CD4-positive, alpha-beta memory T cell (primary cell): ENCODE results near the gene ABCA10. TPM values are rescaled to one million over a fixed set of nuclear protein-coding genes. Genes with fewer than 3 reads are reported as not detected.

ENCODE experiments used
- CTCF ChIA-PET: fragments of 350-600 bp; sonication (Branson Sonifier 250); formaldehyde crosslinking; loops from one replicate; lab custom pipeline; 2021; ENCODE audit warnings: inconsistent platforms; ENCODE audit not compliant: partially characterized antibody; lab: Charles Lee
- POLR2A ChIA-PET: fragments of 350-600 bp; sonication (Branson Sonifier 250); formaldehyde crosslinking; loops from one replicate; lab custom pipeline; 2021; ENCODE audit not compliant: partially characterized antibody; lab: Charles Lee
- DNase-seq, 5 donors: peaks; one replicate each; pipeline versions ENCODE4 v3.0.0 to v3.0.0-alpha.2; 2020 to 2022; ENCODE audit warnings: mixed read lengths in 1 of 5
- H3K27ac ChIP-seq: one replicate; pipeline ENCODE4 v1.7.0; 2013; ENCODE audit warnings: low read depth, low read length
- H3K27me3 ChIP-seq: 2 replicates; pipeline ENCODE4 v1.7.0; 2013; ENCODE audit warnings: mild to moderate bottlenecking, low read length, moderate library complexity; ENCODE audit not compliant: insufficient read depth
- H3K36me3 ChIP-seq: 2 replicates; pipeline ENCODE4 v1.7.0; 2013; ENCODE audit warnings: mild to moderate bottlenecking, low read length, moderate library complexity; ENCODE audit not compliant: insufficient read depth
- H3K4me1 ChIP-seq: 2 replicates; pipeline ENCODE4 v1.7.0; 2013; ENCODE audit warnings: mild to moderate bottlenecking, low read length, moderate library complexity; ENCODE audit not compliant: insufficient read depth
- H3K4me3 ChIP-seq, 2 donors: one replicate each; pipeline ENCODE4 v1.7.0; 2013; ENCODE audit warnings: low read length in 2 of 2, mild to moderate bottlenecking in 1 of 2
- H3K9me3 ChIP-seq, 2 donors: one replicate each; pipeline ENCODE4 v1.7.0; 2013; ENCODE audit warnings: low read length in 2 of 2, control low read depth in 1 of 2; ENCODE audit not compliant: control insufficient read depth in 1 of 2
- H3K27ac Mint-ChIP-seq, 7 donors: one replicate each; pipeline ENCODE4 v1.8.0; 2020 to 2021; ENCODE audit warnings: mixed read lengths in 7 of 7, mild to moderate bottlenecking in 6 of 7, inconsistent platforms in 3 of 7, moderate library complexity in 3 of 7
- H3K27me3 Mint-ChIP-seq, 2 donors: one replicate each; pipeline ENCODE4 v1.8.0; 2020 to 2021; ENCODE audit warnings: mixed read lengths in 2 of 2
- H3K36me3 Mint-ChIP-seq, 2 donors: one replicate each; pipeline ENCODE4 v1.8.0; 2020 to 2021; ENCODE audit warnings: mixed read lengths in 2 of 2, inconsistent platforms in 1 of 2, mild to moderate bottlenecking in 1 of 2
- H3K4me1 Mint-ChIP-seq, 4 donors: one replicate each; pipeline ENCODE4 v1.8.0; 2020 to 2021; ENCODE audit warnings: mixed read lengths in 4 of 4, mild to moderate bottlenecking in 1 of 4
- H3K4me3 Mint-ChIP-seq, 8 donors: one replicate each; pipeline ENCODE4 v1.8.0; 2020 to 2021; ENCODE audit warnings: mixed read lengths in 8 of 8, mild to moderate bottlenecking in 7 of 8, moderate library complexity in 6 of 8, inconsistent platforms in 3 of 8
- H3K9me3 Mint-ChIP-seq, 8 donors: one replicate each; pipeline ENCODE4 v1.8.0; 2020 to 2021; ENCODE audit warnings: mixed read lengths in 8 of 8, mild to moderate bottlenecking in 5 of 8, inconsistent platforms in 3 of 8, moderate library complexity in 1 of 8
- intact Hi-C: fragments of 100-400 bp; cut with micrococcal nuclease; formaldehyde crosslinking; loops from one replicate; pipeline ENCODE4 v1.15.1; 2023
- polyA plus RNA-seq, 2 donors: library from polyadenylated mRNA; unstranded; fragments of 300-500 nt; fragmentation: Illumina TruSeq; gene quantifications; one replicate each; pipeline ENCODE4 v1.2.3, GENCODE V29; 2021
- total RNA-seq, 2 experiments: library from RNA; stranded (reverse); gene quantifications; one replicate each; pipeline ENCODE4 v1.2.3, GENCODE V29; 2021

ABCA10 gene
- total and polyA plus RNA-seq, 4 experiments from 2014 or later, result 2.1 to 4.6 TPM; not detected in 2

DNA sequence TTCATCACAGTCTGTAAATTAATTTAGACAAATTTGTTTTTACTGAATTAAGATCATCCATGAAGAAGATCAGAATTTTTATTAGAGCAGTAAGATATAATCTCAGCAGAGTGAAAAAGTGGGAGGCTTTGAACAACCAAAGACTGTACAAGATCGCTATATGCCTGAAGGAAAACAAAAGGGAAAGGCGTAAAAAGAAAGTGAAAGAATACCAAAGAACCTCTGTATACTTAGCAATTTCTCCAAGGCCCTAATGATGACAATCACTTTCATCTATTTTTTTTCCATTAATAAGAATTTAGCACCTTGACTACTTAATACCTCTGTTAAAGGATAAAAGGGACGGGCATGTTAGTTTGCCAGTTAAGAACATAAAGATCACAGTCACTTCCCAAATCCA is 38.6 kb upstream of the ABCA10 start:
- Histone ChIP-seq H3K27ac (no peak overlapping the region), H3K36me3 (no peaks in the 10 kb centered on the region), H3K9me3 (no peaks in the 10 kb centered on the region), H3K27me3 (no peaks in the 10 kb centered on the region), H3K4me3 (no peak overlapping the region), H3K4me1 (no peaks in the 10 kb centered on the region)
- Mint-ChIP-seq H3K27me3 (no peaks in the 10 kb centered on the region), H3K4me3 (no peak overlapping the region), H3K36me3 (peaks cover 24 to 30% of the 10 kb centered on the region in 2 donors), H3K4me1 (no peaks in the 10 kb centered on the region), H3K9me3 (peaks cover 0 to 4% (median 0%) of the 10 kb centered on the region in 8 donors), H3K27ac (no peak overlapping the region)
- POLR2A ChIA-PET, result no interaction called here
- CTCF ChIA-PET, result no interaction called here
- DNase-seq, result no peak
- intact Hi-C loops, result no loop called here

DNA sequence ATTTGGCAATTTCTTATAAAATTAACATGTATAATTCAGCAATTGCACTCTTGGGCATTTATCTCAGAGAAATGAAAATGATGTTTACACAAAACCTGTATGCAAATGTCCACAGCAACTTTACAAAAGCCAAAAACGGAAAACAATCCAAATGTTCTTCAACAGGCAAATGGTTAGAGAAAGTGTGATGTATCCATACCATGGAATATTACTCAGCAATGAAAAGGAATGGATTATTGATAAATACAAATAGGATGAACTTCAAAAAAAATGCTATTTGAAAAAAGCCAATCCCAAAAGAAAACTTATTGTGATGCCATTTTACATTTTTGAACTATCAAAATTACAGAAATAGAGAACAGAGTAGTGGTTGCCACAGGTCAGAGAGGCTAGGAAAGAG is 37.2 kb upstream of the ABCA10 start:
- no peaks in the 10 kb centered on the region for H3K27me3 ChIP-seq

DNA sequence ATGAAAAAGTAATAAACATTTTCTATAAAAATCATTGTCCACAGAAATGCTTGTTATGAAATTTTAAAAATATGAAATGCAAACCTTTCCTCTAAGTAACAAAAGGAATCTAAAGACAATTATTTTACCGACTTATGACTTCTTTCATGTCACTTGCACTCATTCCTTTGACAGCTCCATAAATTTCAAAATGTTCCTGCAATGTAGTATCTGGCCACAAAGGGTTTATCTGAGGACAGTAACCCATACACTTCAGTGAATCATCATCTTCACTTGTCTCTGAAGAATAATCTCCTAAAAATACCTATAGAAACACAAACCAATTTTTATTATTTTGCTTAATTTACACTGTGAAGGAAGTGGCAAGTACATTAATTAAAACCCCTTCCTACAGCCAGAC is 25.6 kb upstream of the ABCA10 start:
- H3K4me3 ChIP-seq, result no peak overlapping the region
- DNase-seq, result no peak
- no peaks in the 10 kb centered on the region for H3K27me3 ChIP-seq
- H3K4me1 Mint-ChIP-seq, result peaks cover 0 to 1% (median 0%) of the 10 kb centered on the region in 4 donors
- H3K27me3 Mint-ChIP-seq, result no peaks in the 10 kb centered on the region
- no peak overlapping the region for H3K27ac Mint-ChIP-seq
- H3K9me3 ChIP-seq, result no peaks in the 10 kb centered on the region
- H3K27ac ChIP-seq, result no peak overlapping the region
- peaks cover 10% of the 10 kb centered on the region for H3K36me3 ChIP-seq
- H3K9me3 Mint-ChIP-seq, result no peaks in the 10 kb centered on the region
- no peaks in the 10 kb centered on the region for H3K4me1 ChIP-seq
- ChIA-PET POLR2A (no interaction called here), CTCF (interaction anchor here (1.0 kb wide), 1 partner anchor 482 kb away, joined by 4 read pairs; no protein-coding TSS in a partner anchor)
- no peak overlapping the region for H3K4me3 Mint-ChIP-seq
- peaks cover 28 to 31% of the 10 kb centered on the region in 2 donors for H3K36me3 Mint-ChIP-seq
- intact Hi-C loops, result no loop called here

More for the DNA sequence above, 37.2 kb upstream of the ABCA10 start:
- ChIA-PET CTCF (no interaction called here), POLR2A (no interaction called here)
- no peak overlapping the region for H3K4me3 Mint-ChIP-seq
- Histone ChIP-seq H3K4me1 (no peaks in the 10 kb centered on the region), H3K4me3 (no peak overlapping the region), H3K9me3 (no peaks in the 10 kb centered on the region), H3K36me3 (no peaks in the 10 kb centered on the region), H3K27ac (no peak overlapping the region)
- no peaks in the 10 kb centered on the region for H3K27me3 Mint-ChIP-seq
- DNase-seq, result no peak
- intact Hi-C loops, result no loop called here
- H3K36me3 Mint-ChIP-seq, result peaks cover 24 to 30% of the 10 kb centered on the region in 2 donors
- no peak overlapping the region for H3K27ac Mint-ChIP-seq
- no peaks in the 10 kb centered on the region for H3K4me1 Mint-ChIP-seq
- H3K9me3 Mint-ChIP-seq, result peaks cover 0 to 4% (median 0%) of the 10 kb centered on the region in 8 donors

DNA sequence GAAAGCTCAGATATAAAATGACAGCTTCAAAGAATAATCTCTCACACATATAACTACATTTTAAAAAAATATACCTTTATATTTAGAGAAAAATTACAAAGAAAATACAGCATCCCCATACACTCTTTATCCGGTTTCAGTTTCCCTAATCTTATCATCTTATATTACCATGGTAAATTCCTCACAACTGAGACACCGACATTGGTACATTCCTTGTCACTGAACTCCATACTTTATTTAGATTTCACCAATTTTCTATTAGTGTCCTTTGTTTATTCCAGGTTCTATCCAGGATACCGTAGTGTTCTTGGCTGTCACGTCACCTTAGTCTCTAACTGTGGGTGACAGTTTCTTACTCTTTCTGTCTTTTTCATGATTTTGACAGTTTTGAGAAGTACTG is 22.0 kb upstream of the ABCA10 start:
- no peak overlapping the region for H3K4me3 ChIP-seq
- no peak overlapping the region for H3K4me3 Mint-ChIP-seq
- no peaks in the 10 kb centered on the region for H3K9me3 ChIP-seq
- ChIA-PET POLR2A (no interaction called here), CTCF (interaction anchor here (1.3 kb wide), 1 partner anchor 144 kb away, joined by 3 read pairs; no protein-coding TSS in a partner anchor)
- no peak overlapping the region for H3K27ac Mint-ChIP-seq
- no peaks in the 10 kb centered on the region for H3K9me3 Mint-ChIP-seq
- intact Hi-C loops, result no loop called here
- no peaks in the 10 kb centered on the region for H3K4me1 Mint-ChIP-seq
- no peak for DNase-seq
- peaks cover 14 to 35% of the 10 kb centered on the region in 2 donors for H3K36me3 Mint-ChIP-seq
- H3K4me1 ChIP-seq, result no peaks in the 10 kb centered on the region
- no peaks in the 10 kb centered on the region for H3K27me3 ChIP-seq
- H3K36me3 ChIP-seq, result peaks cover 10% of the 10 kb centered on the region
- H3K27me3 Mint-ChIP-seq, result no peaks in the 10 kb centered on the region
- H3K27ac ChIP-seq, result no peak overlapping the region

DNA sequence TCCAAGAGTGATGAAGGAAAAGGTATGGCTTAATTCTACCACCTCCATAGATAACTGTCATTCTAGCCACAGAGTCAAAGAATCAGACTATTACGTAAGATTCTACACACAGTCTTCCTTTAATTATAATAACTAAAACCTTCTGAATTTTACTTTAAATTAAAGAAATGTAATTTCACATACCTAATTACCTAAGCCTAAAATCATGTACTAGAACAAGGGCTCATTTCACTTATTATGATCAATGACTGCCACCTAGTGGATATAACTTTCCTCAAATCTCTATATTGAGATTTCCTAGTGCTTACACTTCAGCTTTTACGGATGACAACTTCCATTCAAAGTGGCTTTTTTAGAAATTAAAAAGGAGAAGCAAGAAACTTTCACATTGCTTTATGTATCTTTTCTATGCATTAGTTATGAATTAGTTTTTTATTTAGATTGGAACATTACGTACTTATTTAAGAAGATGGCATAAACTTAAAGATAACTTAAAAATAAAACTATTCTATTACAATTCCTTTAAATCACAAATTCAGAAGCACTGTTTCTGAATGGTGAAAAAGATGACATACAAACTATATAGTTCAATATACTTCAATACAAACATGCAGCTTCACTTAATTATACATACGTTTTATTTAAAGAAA is 18.2 kb upstream of the ABCA10 start:
- no peaks in the 10 kb centered on the region for H3K9me3 Mint-ChIP-seq
- no peaks in the 10 kb centered on the region for H3K27me3 Mint-ChIP-seq
- intact Hi-C loops, result loop anchor here (10.0 kb wide), 1 partner anchor 712 kb away; no protein-coding TSS in a partner anchor
- no peaks in the 10 kb centered on the region for H3K36me3 ChIP-seq
- no peaks in the 10 kb centered on the region for H3K9me3 ChIP-seq
- no peak overlapping the region for H3K4me3 Mint-ChIP-seq
- ChIA-PET CTCF (interaction anchor here (0.7 to 5.0 kb wide), 5 partner anchors 9 to 483 kb away, joined by 3 to 37 read pairs (median 4); no protein-coding TSS in a partner anchor), POLR2A (no interaction called here)
- H3K36me3 Mint-ChIP-seq, result peaks cover 13 to 28% of the 10 kb centered on the region in 2 donors
- H3K27me3 ChIP-seq, result no peaks in the 10 kb centered on the region
- peak in 3 of 5 donors; percentile 17 to 32 (median 28) for DNase-seq
- H3K27ac ChIP-seq, result no peak overlapping the region
- H3K4me1 ChIP-seq, result no peaks in the 10 kb centered on the region
- no peaks in the 10 kb centered on the region for H3K4me1 Mint-ChIP-seq
- H3K27ac Mint-ChIP-seq, result no peak overlapping the region
- no peak overlapping the region for H3K4me3 ChIP-seq

DNA sequence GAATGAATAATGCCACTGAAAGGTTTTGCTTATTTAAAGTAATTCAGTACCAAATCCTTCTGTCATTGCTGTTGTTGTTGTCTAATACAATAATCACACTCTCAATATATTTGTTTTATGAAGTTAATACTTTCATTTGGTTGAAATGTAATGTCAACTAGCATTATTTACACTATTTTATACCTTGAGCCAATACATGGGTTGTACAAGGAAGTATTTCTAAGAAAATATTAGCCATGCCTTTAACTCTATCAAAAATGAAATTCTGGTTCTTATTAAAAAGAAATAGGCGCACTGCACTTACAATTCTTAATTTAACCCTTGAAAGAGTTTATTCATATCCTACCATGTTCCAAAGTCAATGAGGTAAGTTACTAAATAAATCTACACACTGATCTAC is 17.6 kb upstream of the ABCA10 start:
- CTCF ChIA-PET, result interaction anchor here (0.8 to 5.0 kb wide), 4 partner anchors 8 to 474 kb away, joined by 3 to 37 read pairs (median 6); no protein-coding TSS in a partner anchor
- Histone ChIP-seq H3K36me3 (no peaks in the 10 kb centered on the region), H3K9me3 (no peaks in the 10 kb centered on the region), H3K27ac (no peak overlapping the region), H3K27me3 (no peaks in the 10 kb centered on the region), H3K4me1 (no peaks in the 10 kb centered on the region), H3K4me3 (no peak overlapping the region)
- POLR2A ChIA-PET, result no interaction called here
- Mint-ChIP-seq H3K9me3 (no peaks in the 10 kb centered on the region), H3K4me3 (no peak overlapping the region), H3K27ac (no peak overlapping the region), H3K27me3 (no peaks in the 10 kb centered on the region), H3K36me3 (peaks cover 19 to 32% of the 10 kb centered on the region in 2 donors), H3K4me1 (no peaks in the 10 kb centered on the region)
- DNase-seq, result no peak
- intact Hi-C loops, result loop anchor here (10.0 kb wide), 1 partner anchor 711 kb away; no protein-coding TSS in a partner anchor

DNA sequence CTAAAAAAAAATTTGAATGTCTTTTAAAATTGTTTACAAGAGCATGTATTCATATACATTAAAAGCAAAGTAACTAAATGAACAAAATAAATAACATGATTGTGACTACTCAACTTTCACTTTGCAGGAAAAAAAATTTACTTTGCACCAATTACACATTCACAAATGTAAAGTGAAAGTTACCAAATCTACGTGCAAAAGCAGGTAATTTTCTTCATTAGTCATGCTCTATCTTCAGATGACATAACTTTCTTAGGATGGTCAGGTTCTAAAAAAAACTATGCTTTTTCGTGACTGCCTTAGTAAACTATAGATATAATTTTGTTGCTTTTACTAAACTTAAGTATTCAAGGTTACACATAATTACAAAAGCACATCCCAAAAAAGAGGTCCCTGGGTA is 17.0 kb upstream of the ABCA10 start:
- H3K27me3 Mint-ChIP-seq, result no peaks in the 10 kb centered on the region

More for the DNA sequence above, 17.0 kb upstream of the ABCA10 start:
- H3K9me3 Mint-ChIP-seq, result no peaks in the 10 kb centered on the region
- H3K4me1 Mint-ChIP-seq, result no peaks in the 10 kb centered on the region
- POLR2A ChIA-PET, result no interaction called here
- Histone ChIP-seq H3K27ac (no peak overlapping the region), H3K9me3 (no peaks in the 10 kb centered on the region), H3K4me3 (no peak overlapping the region), H3K4me1 (no peaks in the 10 kb centered on the region), H3K36me3 (no peaks in the 10 kb centered on the region), H3K27me3 (no peaks in the 10 kb centered on the region)
- H3K4me3 Mint-ChIP-seq, result no peak overlapping the region
- DNase-seq, result no peak
- intact Hi-C loops, result loop anchor here (10.0 kb wide), 1 partner anchor 711 kb away; no protein-coding TSS in a partner anchor
- no peak overlapping the region for H3K27ac Mint-ChIP-seq
- H3K36me3 Mint-ChIP-seq, result peaks cover 25 to 33% of the 10 kb centered on the region in 2 donors
- CTCF ChIA-PET, result interaction anchor here (0.8 to 5.0 kb wide), 4 partner anchors 8 to 473 kb away, joined by 3 to 37 read pairs (median 6); no protein-coding TSS in a partner anchor
